Smooth muscle cell (in vitro differentiated cells): ENCODE measurements around the gene SPATA13. TPM values are rescaled to one million over a fixed set of nuclear protein-coding genes. Genes with fewer than 3 reads are reported as not detected.

ENCODE experiments used
- DNase-seq: peaks from one replicate; lab custom pipeline; 2025; ENCODE audit not compliant: unreplicated experiment; lab: John Stamatoyannopoulos, UW
- H2AFZ ChIP-seq: fragments of 200-600 bp; sonication (generic); 2 replicates; pipeline ENCODE4 v1.6.0; 2016; ENCODE audit warnings: antibody characterized with exemption, low read depth, mild to moderate bottlenecking
- H3F3A ChIP-seq: fragments of 200-600 bp; sonication (generic); 2 replicates; pipeline ENCODE4 v1.6.0; 2017; ENCODE audit warnings: antibody characterized with exemption, low read depth
- H3K27ac ChIP-seq: fragments of 200-600 bp; sonication (generic); 2 replicates; pipeline ENCODE4 v1.5.1; 2016; ENCODE audit warnings: low read depth, mild to moderate bottlenecking
- H3K27me3 ChIP-seq: fragments of 200-600 bp; sonication (generic); 2 replicates; pipeline ENCODE4 v1.6.1; 2016; ENCODE audit warnings: low read depth, mild to moderate bottlenecking
- H3K36me3 ChIP-seq: fragments of 200-600 bp; sonication (generic); 2 replicates; pipeline ENCODE4 v1.5.1; 2016; ENCODE audit warnings: low read depth
- H3K4me1 ChIP-seq: fragments of 200-600 bp; sonication (generic); 2 replicates; pipeline ENCODE4 v1.5.1; 2016; ENCODE audit warnings: low read depth
- H3K4me2 ChIP-seq: fragments of 200-600 bp; sonication (generic); 2 replicates; pipeline ENCODE4 v1.6.0; 2016; ENCODE audit warnings: mild to moderate bottlenecking
- H3K4me3 ChIP-seq: fragments of 200-600 bp; sonication (generic); 2 replicates; pipeline ENCODE4 v1.5.1; 2016; ENCODE audit warnings: mild to moderate bottlenecking
- H3K79me2 ChIP-seq: fragments of 200-600 bp; sonication (generic); 2 replicates; pipeline ENCODE4 v1.6.0; 2016; ENCODE audit warnings: low read depth, mild to moderate bottlenecking
- H3K9ac ChIP-seq: fragments of 200-600 bp; sonication (generic); 2 replicates; pipeline ENCODE4 v1.6.0; 2016; ENCODE audit warnings: low read depth
- H3K9me3 ChIP-seq: fragments of 200-600 bp; sonication (generic); replicated peaks from 2 replicates; pipeline ENCODE4 v1.5.1; 2016; ENCODE audit warnings: low read depth
- H4K20me1 ChIP-seq: fragments of 200-600 bp; sonication (generic); 2 replicates; pipeline ENCODE4 v1.6.0; 2016; ENCODE audit warnings: low read depth
- CTCF ChIP-seq: fragments of 200-600 bp; sonication (generic); IDR thresholded peaks from 2 replicates; pipeline ENCODE4 v1.5.1; 2017; ENCODE audit warnings: borderline replicate concordance, mild to moderate bottlenecking, antibody characterized with exemption; ENCODE audit not compliant: insufficient read depth, poor library complexity, severe bottlenecking
- WGBS: methylation state at CpG from one replicate; pipeline ENCODE4 v1.1.7; 2016; ENCODE audit warnings: low lambda C conversion rate; 5-methylcytosine and 5-hydroxymethylcytosine counted together
- polyA plus RNA-seq: library from polyadenylated mRNA; unstranded; fragments of >200 nt; fragmentation: Nextera tagmentation; extraction: Ambion mirVana; gene quantifications from 2 replicates; pipeline ENCODE4 v1.2.1, GENCODE V29; 2016
- total RNA-seq: library from RNA; depleted of rRNA; stranded (reverse); fragments of >200 nt; gene quantifications from 2 replicates; pipeline ENCODE4 v1.2.3, GENCODE V29; 2014

The SPATA13 gene
- total and polyA plus RNA-seq, 2 experiments from 2014 or later = 7.1 to 16.6 TPM

- H3K27ac ChIP-seq = no peak overlapping the region
Measured at GRCh38 chr13:24185591-24186232, 25.2 kb downstream of the SPATA13 start.

GRCh38 chr13:24187185-24187584, 26.7 kb downstream of the SPATA13 start:
- H3K27ac ChIP-seq = no peak overlapping the region
- WGBS = 56% methylated on average over 7 of the region's 7 CpGs
- no peaks in the 10 kb centered on the region for H3K79me2 ChIP-seq
- peaks cover 4% of the 10 kb centered on the region for H3K4me1 ChIP-seq
- H3K9ac ChIP-seq = no peak overlapping the region
- H2AFZ ChIP-seq = no peak overlapping the region
- TF ChIP-seq CTCF = no peak
- H3K4me2 ChIP-seq = no peak overlapping the region
- H3K9me3 ChIP-seq = no peaks in the 10 kb centered on the region
- H3F3A ChIP-seq = peaks cover 7% of the 10 kb centered on the region
- H4K20me1 ChIP-seq = no peaks in the 10 kb centered on the region
- DNase-seq = no peak
- H3K36me3 ChIP-seq = no peaks in the 10 kb centered on the region
- H3K27me3 ChIP-seq = no peaks in the 10 kb centered on the region
- no peak overlapping the region for H3K4me3 ChIP-seq

More at GRCh38 chr13:24185591-24186232, 25.2 kb downstream of the SPATA13 start:
- no peak overlapping the region for H3K9ac ChIP-seq
- H3K36me3 ChIP-seq = no peaks in the 10 kb centered on the region
- no peak for TF ChIP-seq CTCF
- peaks cover 7% of the 10 kb centered on the region for H3F3A ChIP-seq
- H3K4me2 ChIP-seq = peak overlapping the region; percentile 31
- no peaks in the 10 kb centered on the region for H3K9me3 ChIP-seq
- peaks cover 4% of the 10 kb centered on the region for H3K4me1 ChIP-seq
- H2AFZ ChIP-seq = no peak overlapping the region
- H3K79me2 ChIP-seq = no peaks in the 10 kb centered on the region
- no peak overlapping the region for H3K4me3 ChIP-seq
- no peaks in the 10 kb centered on the region for H3K27me3 ChIP-seq
- 87% methylated on average over 7 of the region's 7 CpGs for WGBS
- no peaks in the 10 kb centered on the region for H4K20me1 ChIP-seq
- no peak for DNase-seq

- no peaks in the 10 kb centered on the region for H3K9me3 ChIP-seq
- H3K4me1 ChIP-seq = peaks cover 1% of the 10 kb centered on the region
- no peak overlapping the region for H3K9ac ChIP-seq
- H3K27me3 ChIP-seq = no peaks in the 10 kb centered on the region
- H3F3A ChIP-seq = no peaks in the 10 kb centered on the region
- DNase-seq = no peak
- H3K79me2 ChIP-seq = no peaks in the 10 kb centered on the region
- 87% methylated on average over 6 of the region's 6 CpGs for WGBS
- H2AFZ ChIP-seq = no peak overlapping the region
- no peak overlapping the region for H3K4me2 ChIP-seq
- no peak for TF ChIP-seq CTCF
- H3K4me3 ChIP-seq = no peak overlapping the region
- no peaks in the 10 kb centered on the region for H3K36me3 ChIP-seq
- no peaks in the 10 kb centered on the region for H4K20me1 ChIP-seq
- no peak overlapping the region for H3K27ac ChIP-seq
Measured at GRCh38 chr13:24192057-24192810, 31.7 kb downstream of the SPATA13 start.
